Endothelial cell of umbilical vein (primary cell): ENCODE measurements around the gene C1QL4. TPM values are rescaled to one million over a fixed set of nuclear protein-coding genes. Genes with fewer than 3 reads are reported as not detected.

Experiments used
- BruUV-seq: library from RNA; stranded (reverse); fragments of 400-500 nt; replicated peaks from 2 replicates; lab custom pipeline; 2021; lab: Mats Ljungman, UMichigan
- CTCF ChIA-PET: fragments of 300-600, 350-600 bp; sonication (Branson Sonifier 250); formaldehyde crosslinking; loops from one replicate; lab custom pipeline; 2021; ENCODE audit warnings: antibody characterized with exemption, inconsistent platforms; lab: Charles Lee
- POLR2A ChIA-PET: fragments of 300-600, 350-600 bp; sonication (Branson Sonifier 250); formaldehyde crosslinking; loops from one replicate; lab custom pipeline; 2021; ENCODE audit warnings: antibody characterized with exemption, inconsistent platforms; lab: Charles Lee
- DNase-seq: peaks from one replicate; pipeline ENCODE4 v3.0.0-alpha.2; 2011; ENCODE audit warnings: low read depth, low spot score
- FAIRE-seq: peaks from 2 replicates; lab custom pipeline; 2011; peaks lifted over from hg19 to GRCh38; lab: Jason Lieb, UNC
- H2AFZ ChIP-seq: 2 replicates; pipeline ENCODE4 v1.6.0; 2012; ENCODE audit warnings: low read depth, low read length, control low read depth, inconsistent platforms
- H3K27ac ChIP-seq: 2 replicates; pipeline ENCODE4 v1.5.1; 2011; ENCODE audit warnings: low read depth, mild to moderate bottlenecking, control low read depth, low read length, moderate library complexity; ENCODE audit not compliant: insufficient read depth
- H3K27me3 ChIP-seq, 2 experiments: 2 replicates each; pipeline versions ENCODE4 v1.6.0 to v1.6.1; 2011; ENCODE audit warnings: low read length in 2 of 2, mixed read lengths in 1 of 2; ENCODE audit not compliant: control insufficient read depth in 2 of 2, insufficient read depth in 2 of 2
- H3K36me3 ChIP-seq, 2 experiments: 2 replicates in 1 of 2; 3 replicates in 1 of 2; pipeline ENCODE4 v1.5.1; 2011; ENCODE audit warnings: low read length in 2 of 2, mild to moderate bottlenecking in 1 of 2, moderate library complexity in 1 of 2; ENCODE audit not compliant: control insufficient read depth in 2 of 2, insufficient read depth in 2 of 2; ENCODE audit errors: extremely low read depth in 1 of 2
- H3K4me1 ChIP-seq: 3 replicates; pipeline ENCODE4 v1.5.1; 2011; ENCODE audit warnings: mild to moderate bottlenecking, low read length; ENCODE audit not compliant: control insufficient read depth, insufficient read depth; ENCODE audit errors: extremely low read depth
- H3K4me2 ChIP-seq: 2 replicates; pipeline ENCODE4 v1.6.1; 2011; ENCODE audit warnings: low read length, control low read depth, mixed read lengths; ENCODE audit not compliant: insufficient read depth
- H3K4me3 ChIP-seq, 3 experiments: fragments of 200-600 bp in 1 of 3; sonication (generic), shearing (Covaris generic) in 1 of 3; replicated peaks in 1 of 3; 2 replicates each; pipeline ENCODE4 v1.5.1; 2011 to 2016; ENCODE audit warnings: control low read depth in 3 of 3, low read length in 3 of 3, mild to moderate bottlenecking in 2 of 3, inconsistent platforms in 1 of 3, low read depth in 1 of 3, moderate library complexity in 1 of 3; ENCODE audit not compliant: insufficient read depth in 1 of 3
- H3K79me2 ChIP-seq: 2 replicates; pipeline ENCODE4 v1.6.0; 2012; ENCODE audit warnings: low read length, inconsistent platforms; ENCODE audit not compliant: control insufficient read depth, insufficient read depth
- H3K9ac ChIP-seq: replicated peaks from 2 replicates; pipeline ENCODE3; 2011; ENCODE audit warnings: low read length, control low read depth; ENCODE audit not compliant: insufficient read depth; ENCODE audit errors: extremely low read depth
- H3K9me1 ChIP-seq: replicated peaks from 3 replicates; pipeline ENCODE4 v1.6.0; 2011; ENCODE audit warnings: mild to moderate bottlenecking, low read length; ENCODE audit not compliant: control insufficient read depth, insufficient read depth; ENCODE audit errors: extremely low read depth
- H3K9me3 ChIP-seq: replicated peaks from 2 replicates; pipeline ENCODE4 v1.5.1; 2012; ENCODE audit warnings: low read length, inconsistent platforms; ENCODE audit not compliant: control insufficient read depth, insufficient read depth
- H4K20me1 ChIP-seq: replicated peaks from 2 replicates; pipeline ENCODE3; 2011; ENCODE audit warnings: mild to moderate bottlenecking, low read length; ENCODE audit not compliant: control insufficient read depth, insufficient read depth; ENCODE audit errors: extremely low read depth
- EZH2 ChIP-seq: IDR thresholded peaks from 2 replicates; pipeline ENCODE4 v1.6.1; 2012; ENCODE audit warnings: borderline replicate concordance, low read depth, mild to moderate bottlenecking, moderate library complexity, low read length, inconsistent platforms; ENCODE audit not compliant: severe bottlenecking
- FOS ChIP-seq: IDR thresholded peaks from 2 replicates; pipeline ENCODE4 v1.6.1; 2011; ENCODE audit warnings: mild to moderate bottlenecking, low read length, moderate library complexity, borderline replicate concordance; ENCODE audit not compliant: insufficient read depth
- GATA2 ChIP-seq: IDR thresholded peaks from 2 replicates; pipeline ENCODE4 v1.7.0; 2011; ENCODE audit warnings: low read depth, mild to moderate bottlenecking, moderate library complexity, mixed read lengths, low read length; ENCODE audit not compliant: insufficient read length, insufficient read depth
- JUN ChIP-seq: IDR thresholded peaks from 2 replicates; pipeline ENCODE4 v1.6.1; 2011; ENCODE audit warnings: borderline replicate concordance, low read depth; ENCODE audit not compliant: insufficient read length, insufficient read depth
- MYC ChIP-seq: IDR thresholded peaks from one replicate; pipeline ENCODE4 v1.6.1; 2011; ENCODE audit warnings: mild to moderate bottlenecking, low read depth, low read length
- POLR2A ChIP-seq: IDR thresholded peaks from 2 replicates; pipeline ENCODE4 v1.6.1; 2012; ENCODE audit warnings: low read depth, mild to moderate bottlenecking, control low read depth, low read length
- POLR2AphosphoS5 ChIP-seq: IDR thresholded peaks from 2 replicates; pipeline ENCODE4 v1.6.1; 2012; ENCODE audit warnings: low read depth, mild to moderate bottlenecking, control low read depth, low read length, moderate library complexity; ENCODE audit not compliant: insufficient read depth
- dilution Hi-C: fragments of 300-500 bp; cut with MboI; formaldehyde crosslinking; loops from one replicate; pipeline ENCODE4 v1.15.0; 2019; ENCODE audit warnings: low sequenced_read_pairs; ENCODE audit not compliant: extremely low pct_ligation_motif_present
- intact Hi-C: fragments of 100-400 bp; cut with micrococcal nuclease; formaldehyde crosslinking; loops from one replicate; pipeline ENCODE4 v1.10.0; 2022
- polyA plus RNA-seq, 4 experiments: library from polyadenylated mRNA; depleted of rRNA in 3 of 4; stranded (reverse) in 3 of 4; unstranded in 1 of 4; fragments of >200 nt; gene quantifications; 2 replicates each; pipeline versions ENCODE4 v1.2.1 to v1.2.3, GENCODE V29; 2011 to 2012; ENCODE audit warnings: missing spikeins in 1 of 4
- total RNA-seq: library from RNA; stranded (reverse); gene quantifications from 2 replicates; pipeline ENCODE4 v1.2.3, GENCODE V29; 2021
- TF ChIP-seq, protein P1 (sequence below), 2 donors: IDR thresholded peaks; 1 replicate in 1 of 2; 2 replicates in 1 of 2; pipeline ENCODE4 v1.5.1; 2011; ENCODE audit warnings: low read length in 2 of 2, mild to moderate bottlenecking in 2 of 2, moderate library complexity in 2 of 2, control low read depth in 1 of 2, inconsistent platforms in 1 of 2, low read depth in 1 of 2; ENCODE audit not compliant: insufficient read depth in 1 of 2; ENCODE audit errors: extremely low read depth in 1 of 2
- TF ChIP-seq, protein P2 (sequence below): IDR thresholded peaks from 2 replicates; pipeline ENCODE4 v1.6.1; 2011; ENCODE audit not compliant: insufficient read depth, insufficient read length

The C1QL4 gene
- total and polyA plus RNA-seq, 2 donors (not counting 3 experiments of a cell fraction or from before 2014, with no cell fraction given), result not detected

DNA sequence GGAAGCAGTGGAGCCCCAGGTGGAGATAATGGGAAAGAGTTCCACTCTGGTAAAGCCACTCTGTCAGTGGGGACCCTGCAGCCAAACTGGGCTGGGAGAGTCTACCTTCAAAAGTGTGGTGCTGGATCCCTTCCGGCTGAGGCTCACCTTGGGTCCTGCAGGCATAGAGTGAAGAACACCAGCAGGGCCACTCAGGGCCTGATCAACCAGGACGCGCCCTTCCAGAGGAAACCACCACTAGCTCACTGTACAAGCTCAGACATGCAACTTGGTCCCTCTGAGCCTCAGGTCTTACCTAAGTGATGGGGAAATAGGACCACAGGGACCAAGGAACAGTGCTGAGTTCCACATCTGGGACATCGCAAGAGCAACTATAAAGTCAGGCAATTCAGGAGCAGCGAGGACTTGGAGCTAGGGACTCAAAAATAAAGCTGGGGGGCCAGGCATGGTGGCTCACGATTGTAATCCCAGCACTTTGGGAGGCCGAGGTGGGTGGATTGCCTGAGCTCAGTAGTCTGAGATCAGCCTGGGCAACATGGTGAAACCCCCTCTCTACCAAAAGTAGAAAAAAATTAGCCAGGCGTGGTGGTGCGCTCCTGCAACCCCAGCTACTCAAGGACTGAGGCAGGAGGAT is 47.9 kb downstream of the C1QL4 start:
- TF ChIP-seq POLR2AphosphoS5 (no peak), MYC (no peak), POLR2A (no peak), FOS (no peak), JUN (no peak), EZH2 (no peak), GATA2 (no peak)
- TF ChIP-seq, protein P1, sequence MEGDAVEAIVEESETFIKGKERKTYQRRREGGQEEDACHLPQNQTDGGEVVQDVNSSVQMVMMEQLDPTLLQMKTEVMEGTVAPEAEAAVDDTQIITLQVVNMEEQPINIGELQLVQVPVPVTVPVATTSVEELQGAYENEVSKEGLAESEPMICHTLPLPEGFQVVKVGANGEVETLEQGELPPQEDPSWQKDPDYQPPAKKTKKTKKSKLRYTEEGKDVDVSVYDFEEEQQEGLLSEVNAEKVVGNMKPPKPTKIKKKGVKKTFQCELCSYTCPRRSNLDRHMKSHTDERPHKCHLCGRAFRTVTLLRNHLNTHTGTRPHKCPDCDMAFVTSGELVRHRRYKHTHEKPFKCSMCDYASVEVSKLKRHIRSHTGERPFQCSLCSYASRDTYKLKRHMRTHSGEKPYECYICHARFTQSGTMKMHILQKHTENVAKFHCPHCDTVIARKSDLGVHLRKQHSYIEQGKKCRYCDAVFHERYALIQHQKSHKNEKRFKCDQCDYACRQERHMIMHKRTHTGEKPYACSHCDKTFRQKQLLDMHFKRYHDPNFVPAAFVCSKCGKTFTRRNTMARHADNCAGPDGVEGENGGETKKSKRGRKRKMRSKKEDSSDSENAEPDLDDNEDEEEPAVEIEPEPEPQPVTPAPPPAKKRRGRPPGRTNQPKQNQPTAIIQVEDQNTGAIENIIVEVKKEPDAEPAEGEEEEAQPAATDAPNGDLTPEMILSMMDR (IDR thresholded peaks at IDR 0.05; ENCODE audit: extremely low read depth in 1 of 2, insufficient read depth in 1 of 2, low read depth in 1 of 2, low read length in 2 of 2), result no peak
- TF ChIP-seq, protein P2, sequence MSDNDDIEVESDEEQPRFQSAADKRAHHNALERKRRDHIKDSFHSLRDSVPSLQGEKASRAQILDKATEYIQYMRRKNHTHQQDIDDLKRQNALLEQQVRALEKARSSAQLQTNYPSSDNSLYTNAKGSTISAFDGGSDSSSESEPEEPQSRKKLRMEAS, result no peak
- CTCF ChIA-PET, result interaction anchor here (0.6 to 12.9 kb wide), 37 partner anchors 8 to 335 kb away, joined by 3 to 173 read pairs (median 4); partner anchors contain the start of genes C1QL4, DNAJC22 and TROAP
- dilution Hi-C loops (no loop called here), intact Hi-C loops (loop anchor here (1.0 to 10.0 kb wide), 5 partner anchors 48 to 292 kb away; partner anchors contain the start of gene C1QL4)
- no peak overlapping the region for H3K27ac ChIP-seq
- FAIRE-seq, result no peak
- no peaks in the 10 kb centered on the region for H3K79me2 ChIP-seq
- H3K9me1 ChIP-seq, result no peaks in the 10 kb centered on the region
- no peaks in the 10 kb centered on the region for H4K20me1 ChIP-seq
- H3K4me3 ChIP-seq, result no peak overlapping the region
- H2AFZ ChIP-seq, result no peak overlapping the region
- BruUV-seq, result no TSS peak
- H3K36me3 ChIP-seq, result no peaks in the 10 kb centered on the region
- no peak for DNase-seq
- H3K27me3 ChIP-seq, result peaks cover 4 to 9% of the 10 kb centered on the region in 2 experiments
- H3K9me3 ChIP-seq, result no peaks in the 10 kb centered on the region
- no peak overlapping the region for H3K9ac ChIP-seq
- no peak overlapping the region for H3K4me2 ChIP-seq
- H3K4me1 ChIP-seq, result peaks cover 3% of the 10 kb centered on the region
- POLR2A ChIA-PET, result no interaction called here
